Left renal cortex interstitium (tissue), 4 donors: ENCODE data around the gene FIBP. TPM values are rescaled to one million over a fixed set of nuclear protein-coding genes. Genes with fewer than 3 reads are reported as not detected.

Experiments
- DNase-seq, 4 donors: peaks; one replicate each; pipeline ENCODE4 v3.0.0-alpha.2; 2013; ENCODE audit warnings: low read depth in 4 of 4, low spot score in 2 of 4, missing footprints in 1 of 4
- polyA plus RNA-seq, 4 donors: library from polyadenylated mRNA; unstranded; fragments of 120-200 nt; gene quantifications; one replicate each; pipeline ENCODE4 v1.2.1, GENCODE V29; 2013; ENCODE audit not compliant: insufficient read length in 4 of 4

Gene FIBP
- polyA plus RNA-seq, 4 donors, result 91.1 to 106 (median 96.7) TPM

- DNase-seq, result peak; percentile 86 to 95 (median 91)
Measured at GRCh38 chr11:65860278-65861164, 27.8 kb downstream of the FIBP start, which contains the start of gene MUS81. Gene MUS81 (plus strand): TSS chr11:65860433. CDS start chr11:65860754, 321 bp downstream.

- DNase-seq, result no peak
Measured at GRCh38 chr11:65859812-65860277, 28.4 kb downstream of the FIBP start.

GRCh38 chr11:65859095-65859811 lies 29.0 kb downstream of the FIBP start:
- DNase-seq, result peak; percentile 84 to 96 (median 93)

- no peak for DNase-seq
Measured at GRCh38 chr11:65858681-65859087, 29.6 kb downstream of the FIBP start.

- peak; percentile 75 to 93 (median 89) for DNase-seq
Measured at GRCh38 chr11:65857853-65858680, 30.2 kb downstream of the FIBP start, which contains the start of gene CFL1. Gene CFL1 (minus strand): TSS chr11:65858180. CDS start chr11:65858099, 81 bp downstream.

- DNase-seq, result no peak
Measured at GRCh38 chr11:65857500-65857852, 30.8 kb downstream of the FIBP start.

- DNase-seq, result peak in 1 of 4 donors; percentile 34
Measured at GRCh38 chr11:65856689-65857499, 31.4 kb downstream of the FIBP start.

GRCh38 chr11:65855927-65856363 lies 32.3 kb downstream of the FIBP start:
- DNase-seq, result no peak

GRCh38 chr11:65854852-65855837 lies 33.1 kb downstream of the FIBP start:
- DNase-seq, result no peak

GRCh38 chr11:65854161-65854592 lies 34.1 kb downstream of the FIBP start:
- no peak for DNase-seq

GRCh38 chr11:65853246-65853979 lies 34.9 kb downstream of the FIBP start:
- DNase-seq, result no peak

- DNase-seq, result no peak
Measured at GRCh38 chr11:65852508-65853245, 35.6 kb downstream of the FIBP start.

GRCh38 chr11:65851811-65852507 lies 36.3 kb downstream of the FIBP start:
- no peak for DNase-seq

GRCh38 chr11:65851083-65851579 lies 37.1 kb downstream of the FIBP start:
- DNase-seq, result no peak

- no peak for DNase-seq
Measured at GRCh38 chr11:65850217-65851082, 37.8 kb downstream of the FIBP start.
